Stomach (tissue), 4 donors: ENCODE results near the gene FZD4.

ENCODE experiments used
- EP300 ChIP-seq: sonication (generic); formaldehyde crosslinking; IDR thresholded peaks from one replicate; pipeline ENCODE4 v1.6.1; 2017; ENCODE audit warnings: antibody characterized with exemption
- POLR2A ChIP-seq, 4 donors: fragments of 450-650 bp; IDR thresholded peaks; one replicate each; pipeline ENCODE4 v1.6.1; 2016; ENCODE audit warnings: antibody characterized with exemption in 4 of 4, control low read depth in 2 of 4, mild to moderate bottlenecking in 1 of 4, moderate library complexity in 1 of 4
- TF ChIP-seq, protein P1 (sequence below), 7 experiments: fragments of 450-650 bp in 4 of 7; fragments of 200-600 bp in 3 of 7; sonication (generic) in 3 of 7; IDR thresholded peaks; one replicate each; pipeline ENCODE4 v1.5.1; 2016 to 2019; ENCODE audit warnings: antibody characterized with exemption in 7 of 7, control low read depth in 2 of 7, mild to moderate bottlenecking in 1 of 7

- TF ChIP-seq, protein P1, sequence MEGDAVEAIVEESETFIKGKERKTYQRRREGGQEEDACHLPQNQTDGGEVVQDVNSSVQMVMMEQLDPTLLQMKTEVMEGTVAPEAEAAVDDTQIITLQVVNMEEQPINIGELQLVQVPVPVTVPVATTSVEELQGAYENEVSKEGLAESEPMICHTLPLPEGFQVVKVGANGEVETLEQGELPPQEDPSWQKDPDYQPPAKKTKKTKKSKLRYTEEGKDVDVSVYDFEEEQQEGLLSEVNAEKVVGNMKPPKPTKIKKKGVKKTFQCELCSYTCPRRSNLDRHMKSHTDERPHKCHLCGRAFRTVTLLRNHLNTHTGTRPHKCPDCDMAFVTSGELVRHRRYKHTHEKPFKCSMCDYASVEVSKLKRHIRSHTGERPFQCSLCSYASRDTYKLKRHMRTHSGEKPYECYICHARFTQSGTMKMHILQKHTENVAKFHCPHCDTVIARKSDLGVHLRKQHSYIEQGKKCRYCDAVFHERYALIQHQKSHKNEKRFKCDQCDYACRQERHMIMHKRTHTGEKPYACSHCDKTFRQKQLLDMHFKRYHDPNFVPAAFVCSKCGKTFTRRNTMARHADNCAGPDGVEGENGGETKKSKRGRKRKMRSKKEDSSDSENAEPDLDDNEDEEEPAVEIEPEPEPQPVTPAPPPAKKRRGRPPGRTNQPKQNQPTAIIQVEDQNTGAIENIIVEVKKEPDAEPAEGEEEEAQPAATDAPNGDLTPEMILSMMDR (IDR thresholded peaks at IDR 0.05): no peak
- no peak for TF ChIP-seq POLR2A (IDR thresholded peaks at IDR 0.05)
- no peak for TF ChIP-seq EP300
Measured at GRCh38 chr11:86983021-86983488, 27.9 kb upstream of the FZD4 start.
